Panc1 (cell line): ENCODE results near the gene NDOR1. TPM values are rescaled to one million over a fixed set of nuclear protein-coding genes. Genes with fewer than 3 reads are reported as not detected.

ENCODE experiments used
- ATAC-seq: fragments of 200-7000 bp; cut with Tn5 transposase; 2 replicates; pipeline ENCODE4 v1.9.1; 2020; ENCODE audit warnings: mild to moderate bottlenecking, moderate library complexity
- BruUV-seq: library from RNA; stranded (reverse); fragments of 400-500 nt; replicated peaks from 2 replicates; lab custom pipeline; 2021; lab: Mats Ljungman, UMichigan
- CTCF ChIA-PET: fragments of 300-600 bp; sonication (Branson Sonifier 250); formaldehyde crosslinking; loops from one replicate; lab custom pipeline; 2022; ENCODE audit warnings: antibody characterized with exemption; lab: Charles Lee
- POLR2A ChIA-PET: fragments of 300-600 bp; sonication (Branson Sonifier 250); formaldehyde crosslinking; loops from one replicate; lab custom pipeline; 2022; ENCODE audit warnings: antibody characterized with exemption; lab: Charles Lee
- DNase-seq: peaks from one replicate; pipeline ENCODE4 v3.0.0-alpha.2; 2010; ENCODE audit warnings: low read depth, low spot score
- H3K27ac ChIP-seq: 2 replicates; pipeline ENCODE4 v1.5.1; 2011; ENCODE audit warnings: mild to moderate bottlenecking, low read length, inconsistent platforms
- H3K27me3 ChIP-seq: fragments of 200-500 bp; sonication (Bioruptor generic); 2 replicates; pipeline ENCODE4 v1.6.0; 2014; ENCODE audit warnings: low read length, inconsistent platforms; ENCODE audit not compliant: control insufficient read depth, insufficient read depth
- H3K36me3 ChIP-seq: fragments of 200-500 bp; sonication (Bioruptor generic); 2 replicates; pipeline ENCODE4 v1.5.1; 2014; ENCODE audit warnings: inconsistent platforms, mild to moderate bottlenecking, low read length, moderate library complexity; ENCODE audit not compliant: control insufficient read depth, insufficient read depth
- H3K4me1 ChIP-seq: 2 replicates; pipeline ENCODE4 v1.5.1; 2011; ENCODE audit warnings: inconsistent platforms, mild to moderate bottlenecking, low read length, moderate library complexity; ENCODE audit not compliant: control insufficient read depth, insufficient read depth
- H3K4me3 ChIP-seq, 2 experiments: 2 replicates each; pipeline ENCODE4 v1.5.1; 2011 to 2012; ENCODE audit warnings: low read depth in 2 of 2, low read length in 2 of 2, mild to moderate bottlenecking in 2 of 2, inconsistent platforms in 1 of 2, moderate library complexity in 1 of 2
- H3K9me3 ChIP-seq: fragments of 200-500 bp; sonication (Bioruptor generic); 2 replicates; pipeline ENCODE4 v1.5.1; 2014; ENCODE audit warnings: low read depth, mild to moderate bottlenecking, inconsistent platforms, low read length, moderate library complexity; ENCODE audit not compliant: control insufficient read depth, insufficient read depth
- CTCF ChIP-seq: fragments of 450-650 bp; IDR thresholded peaks from 2 replicates; pipeline ENCODE4 v1.5.1; 2017; ENCODE audit warnings: mild to moderate bottlenecking
- POLR2AphosphoS5 ChIP-seq: IDR thresholded peaks from 2 replicates; pipeline ENCODE4 v1.6.1; 2012; ENCODE audit warnings: mild to moderate bottlenecking, low read depth, low read length, moderate library complexity
- REST ChIP-seq, 2 experiments: IDR thresholded peaks; 2 replicates each; pipeline ENCODE4 v1.6.1; 2011 to 2012; ENCODE audit warnings: low read depth in 2 of 2, control low read depth in 1 of 2, low read length in 1 of 2, mild to moderate bottlenecking in 1 of 2, moderate library complexity in 1 of 2; ENCODE audit not compliant: insufficient read depth in 1 of 2
- SIN3A ChIP-seq: IDR thresholded peaks from 2 replicates; pipeline ENCODE4 v1.6.1; 2012; ENCODE audit warnings: low read depth, mild to moderate bottlenecking, low read length, moderate library complexity, borderline replicate concordance; ENCODE audit not compliant: insufficient read depth
- TCF7L2 ChIP-seq: IDR thresholded peaks from 2 replicates; pipeline ENCODE4 v1.6.1; 2011; ENCODE audit warnings: mild to moderate bottlenecking, low read depth, low read length, inconsistent platforms
- in situ Hi-C: cut with HindIII; loops from 2 replicates; pipeline ENCODE4 v1.10.0; 2016; ENCODE audit warnings: low sequenced_read_pairs, low pct_unique_long_range_greater_than_20kb
- intact Hi-C: fragments of 100-400 bp; cut with micrococcal nuclease; formaldehyde crosslinking; loops from one replicate; pipeline ENCODE4 v1.10.0; 2022; ENCODE audit not compliant: unreplicated experiment
- total RNA-seq: library from RNA; stranded (reverse); gene quantifications from one replicate; pipeline ENCODE4 v1.2.1, GENCODE V29; 2021; ENCODE audit not compliant: unreplicated experiment

NDOR1 gene
- total RNA-seq, 1 experiment from 2014 or later: 15.6 TPM

- CTCF ChIA-PET: no interaction called here
- intact Hi-C loops: no loop called here
- ATAC-seq: no peak
Measured at GRCh38 chr9:137169896-137170358, 35.6 kb upstream of the NDOR1 start, which contains the start of gene LRRC26. TSS of gene LRRC26 (minus strand) at chr9:137170051. CDS start at chr9:137169943, 108 bp downstream.

DNA sequence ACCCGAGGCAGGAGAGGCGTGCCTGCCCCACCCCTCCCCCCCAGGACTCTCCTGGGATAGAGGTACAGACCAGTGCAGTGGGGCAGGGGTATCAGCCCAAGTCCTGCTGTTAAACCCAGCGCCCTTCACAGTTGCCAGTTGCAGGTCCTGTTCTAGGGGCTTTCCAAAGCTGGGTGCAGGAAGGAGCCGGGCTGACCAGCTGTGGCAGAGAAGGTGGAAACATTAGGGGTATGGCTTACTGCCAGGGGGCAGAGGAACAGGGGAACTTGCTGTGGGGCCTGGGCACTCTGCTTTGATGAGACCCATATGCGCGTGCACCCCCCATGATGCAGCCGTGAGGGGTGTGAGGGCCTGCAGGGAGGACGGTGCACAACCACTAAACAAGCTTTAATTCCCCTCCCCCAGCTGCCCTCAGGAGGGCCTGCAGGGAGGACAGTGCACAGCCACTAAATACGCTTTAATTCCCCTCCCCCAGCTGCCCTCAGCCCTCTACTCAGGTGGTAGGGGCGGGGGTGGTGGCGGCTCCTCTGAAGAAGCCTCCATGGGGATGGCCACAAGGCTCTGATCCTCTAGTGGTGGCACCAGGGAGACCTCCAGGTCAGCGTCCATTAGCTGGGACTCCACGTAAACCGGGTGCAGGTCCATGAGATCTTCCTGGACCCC, 34.9 kb upstream of the NDOR1 start:
- ChIA-PET POLR2A (no interaction called here), CTCF (no interaction called here)
- no TSS peak for BruUV-seq
- TF ChIP-seq CTCF (no peak), POLR2AphosphoS5 (no peak), SIN3A (no peak), REST (IDR thresholded peaks at IDR 0.05; ENCODE audit: insufficient read depth in 1 of 2, low read depth in 2 of 2, low read length in 1 of 2) (no peak), TCF7L2 (no peak)
- in situ Hi-C loops (no loop called here), intact Hi-C loops (no loop called here)
- no peak overlapping the region for H3K27ac ChIP-seq
- DNase-seq: no peak
- H3K27me3 ChIP-seq: no peaks in the 10 kb centered on the region
- H3K4me1 ChIP-seq: peaks cover 6% of the 10 kb centered on the region
- no peaks in the 10 kb centered on the region for H3K9me3 ChIP-seq
- H3K4me3 ChIP-seq: no peak overlapping the region
- H3K36me3 ChIP-seq: no peaks in the 10 kb centered on the region
- no peak for ATAC-seq

More at GRCh38 chr9:137169896-137170358, 35.6 kb upstream of the NDOR1 start, which contains the start of gene LRRC26:
- Histone ChIP-seq H3K4me3 (peak within 1 kb of the TSS; percentile 37 to 42), H3K9me3 (no peaks in the 10 kb centered on the region), H3K27me3 (no peaks in the 10 kb centered on the region), H3K36me3 (no peaks in the 10 kb centered on the region), H3K4me1 (peaks cover 6% of the 10 kb centered on the region), H3K27ac (no peak within 1 kb of the TSS)
- no peak for DNase-seq
- no TSS peak for BruUV-seq
- POLR2A ChIA-PET: no interaction called here
- in situ Hi-C loops: no loop called here
- TF ChIP-seq POLR2AphosphoS5: no peak
- no peak for TF ChIP-seq REST (IDR thresholded peaks at IDR 0.05; ENCODE audit: insufficient read depth in 1 of 2, low read depth in 2 of 2, low read length in 1 of 2)
- no peak for TF ChIP-seq CTCF
- TF ChIP-seq SIN3A: no peak
- no peak for TF ChIP-seq TCF7L2
